ENCODE results near the gene COL4A1. TPM values are rescaled to one million over a fixed set of nuclear protein-coding genes. Genes with fewer than 3 reads are reported as not detected.
"Not testable (repeated sequence)": the region's sequence is repeated elsewhere in the genome, so short reads cannot be mapped to it uniquely, and the experiment has no call there.

Gene COL4A1
- total and polyA plus RNA-seq, 12 donors: 83.3 to 342 (median 147) TPM

DNA sequence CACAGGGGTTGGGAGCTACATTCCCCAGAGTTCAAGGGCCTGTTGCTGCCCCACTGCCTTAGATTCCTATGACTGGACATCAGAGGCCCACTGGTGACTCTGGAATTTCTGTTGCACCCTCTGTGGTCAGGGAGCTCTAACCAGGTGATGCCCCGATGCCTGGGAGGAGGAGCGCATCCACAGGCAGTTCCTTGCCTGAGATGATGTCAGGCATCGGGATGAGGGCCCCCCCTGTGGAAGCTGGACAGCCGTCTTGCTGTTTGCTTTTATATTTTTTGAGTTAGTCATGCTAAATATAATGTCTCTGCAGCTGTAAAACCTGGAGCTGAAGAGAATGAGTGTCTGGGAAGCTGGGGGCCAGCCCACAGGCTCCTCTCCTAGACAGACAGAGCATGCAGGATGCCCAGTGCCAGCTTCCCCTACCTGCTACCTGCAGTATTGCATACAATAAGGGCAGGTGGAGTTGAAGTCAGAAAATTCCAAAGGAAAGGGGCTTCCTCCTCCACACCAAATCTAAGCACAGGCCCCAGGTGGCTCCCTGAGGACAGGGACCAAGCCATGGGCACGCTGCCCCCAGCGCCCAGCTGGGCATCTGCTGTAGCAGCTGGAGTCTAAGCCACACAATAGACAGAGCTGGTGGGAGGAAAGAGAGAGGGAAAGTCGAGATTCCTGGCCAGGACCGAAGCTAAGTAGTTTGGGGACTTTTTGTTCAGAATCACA is 16.4 kb upstream of the COL4A1 start:
- ATAC-seq (no peak), DNase-seq (no peak)
- Histone ChIP-seq H3K36me3 (peaks cover 0 to 24% (median 0%) of the 10 kb centered on the region in 9 donors), H3K9me3 (no peaks in the 10 kb centered on the region), H3K4me1 (peaks cover 36 to 100% (median 90%) of the 10 kb centered on the region in 9 donors), H3K27me3 (no peaks in the 10 kb centered on the region), H3K27ac (peak overlapping the region in 4 of 10 donors; percentile 20 to 91 (median 28)), H3K4me3 (no peak overlapping the region)
- WGBS, 2 donors: 74 to 76% methylated on average over 8 of the region's 8 CpGs
- intact Hi-C loops (cut with DNase I): no loop called here
- TF ChIP-seq, protein P1, sequence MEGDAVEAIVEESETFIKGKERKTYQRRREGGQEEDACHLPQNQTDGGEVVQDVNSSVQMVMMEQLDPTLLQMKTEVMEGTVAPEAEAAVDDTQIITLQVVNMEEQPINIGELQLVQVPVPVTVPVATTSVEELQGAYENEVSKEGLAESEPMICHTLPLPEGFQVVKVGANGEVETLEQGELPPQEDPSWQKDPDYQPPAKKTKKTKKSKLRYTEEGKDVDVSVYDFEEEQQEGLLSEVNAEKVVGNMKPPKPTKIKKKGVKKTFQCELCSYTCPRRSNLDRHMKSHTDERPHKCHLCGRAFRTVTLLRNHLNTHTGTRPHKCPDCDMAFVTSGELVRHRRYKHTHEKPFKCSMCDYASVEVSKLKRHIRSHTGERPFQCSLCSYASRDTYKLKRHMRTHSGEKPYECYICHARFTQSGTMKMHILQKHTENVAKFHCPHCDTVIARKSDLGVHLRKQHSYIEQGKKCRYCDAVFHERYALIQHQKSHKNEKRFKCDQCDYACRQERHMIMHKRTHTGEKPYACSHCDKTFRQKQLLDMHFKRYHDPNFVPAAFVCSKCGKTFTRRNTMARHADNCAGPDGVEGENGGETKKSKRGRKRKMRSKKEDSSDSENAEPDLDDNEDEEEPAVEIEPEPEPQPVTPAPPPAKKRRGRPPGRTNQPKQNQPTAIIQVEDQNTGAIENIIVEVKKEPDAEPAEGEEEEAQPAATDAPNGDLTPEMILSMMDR (IDR thresholded peaks at IDR 0.05): no peak

DNA sequence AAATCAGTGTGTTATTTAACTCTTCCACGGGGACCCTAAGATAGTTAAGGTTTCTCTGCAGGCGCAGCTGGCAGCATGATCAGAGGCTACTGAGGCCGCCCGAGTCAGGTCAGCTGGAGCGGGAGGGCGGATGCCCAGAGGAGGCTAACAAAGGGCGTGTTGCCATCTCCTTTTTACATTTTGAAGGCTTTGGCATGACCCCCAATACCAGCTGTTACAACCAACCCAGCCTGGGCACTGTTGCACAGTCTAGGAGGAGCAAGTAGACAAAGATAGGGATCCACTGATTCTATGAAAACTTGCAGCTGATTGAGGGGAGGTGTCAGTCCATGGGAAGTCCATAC is 15.8 kb upstream of the COL4A1 start:
- intact Hi-C loops (cut with DNase I): no loop called here
- no peaks in the 10 kb centered on the region for H3K27me3 ChIP-seq
- H3K4me1 ChIP-seq: peaks cover 33 to 100% (median 95%) of the 10 kb centered on the region in 9 donors
- 86 to 95% methylated on average over 7 of the region's 7 CpGs for WGBS, 2 donors
- H3K4me3 ChIP-seq: no peak overlapping the region
- TF ChIP-seq, protein P1 (IDR thresholded peaks at IDR 0.05): no peak
- no peaks in the 10 kb centered on the region for H3K9me3 ChIP-seq
- H3K27ac ChIP-seq: peak overlapping the region in 3 of 10 donors; percentile 20 to 91 (median 31)
- ATAC-seq: no peak
- no peak for DNase-seq
- H3K36me3 ChIP-seq: peaks cover 0 to 22% (median 0%) of the 10 kb centered on the region in 9 donors

- no peak for ATAC-seq
- DNase-seq: no peak
- H3K4me1 ChIP-seq: peaks cover 36 to 100% (median 98%) of the 10 kb centered on the region in 9 donors
- peaks cover 0 to 27% (median 0%) of the 10 kb centered on the region in 9 donors for H3K36me3 ChIP-seq
- no peaks in the 10 kb centered on the region for H3K9me3 ChIP-seq
- TF ChIP-seq, protein P1 (IDR thresholded peaks at IDR 0.05): no peak
- H3K27me3 ChIP-seq: no peaks in the 10 kb centered on the region
- 68 to 70% methylated on average over 16 of the region's 16 CpGs for WGBS, 2 donors
- no peak overlapping the region for H3K4me3 ChIP-seq
- intact Hi-C loops (cut with DNase I): no loop called here
- H3K27ac ChIP-seq: peak overlapping the region in 5 of 10 donors; percentile 11 to 91 (median 37)
Observed at GRCh38 chr13:110322126-110322827, 15.3 kb upstream of the COL4A1 start.

DNA sequence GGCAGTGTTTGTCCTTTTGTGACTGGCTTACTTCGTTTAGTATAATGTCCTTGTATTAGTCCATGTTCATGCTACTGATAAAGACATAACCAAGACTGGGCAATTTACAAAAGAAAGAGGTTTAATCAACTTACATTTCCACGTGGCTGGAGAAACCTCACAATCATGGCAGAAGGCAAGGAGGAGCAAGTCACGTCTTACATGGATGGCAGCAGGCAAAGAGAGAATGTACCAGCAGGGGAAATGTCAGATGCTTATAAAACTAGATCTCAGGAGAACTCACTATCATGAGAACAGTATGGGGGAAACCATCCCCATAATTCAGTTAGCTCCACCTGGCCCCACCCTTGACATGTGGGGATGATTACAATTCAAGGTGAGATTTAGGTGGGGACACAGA is 14.6 kb upstream of the COL4A1 start:
- H3K36me3 ChIP-seq: peaks cover 0 to 32% (median 0%) of the 10 kb centered on the region in 9 donors
- peaks cover 30 to 100% (median 96%) of the 10 kb centered on the region in 9 donors for H3K4me1 ChIP-seq
- H3K9me3 ChIP-seq; H3K4me3 ChIP-seq; H3K27me3 ChIP-seq; ATAC-seq; intact Hi-C loops (cut with DNase I); DNase-seq: not testable (repeated sequence)
- peak overlapping the region in 4 of 10 donors; percentile 11 to 91 (median 46) for H3K27ac ChIP-seq
- WGBS, 2 donors: 68 to 78% methylated on average over 3 of the region's 3 CpGs
